DOHH2 (cell line): Measurements from ENCODE around the gene GJC2.
"Not testable (repeated sequence)": the region's sequence is repeated elsewhere in the genome, so short reads cannot be mapped to it uniquely, and the experiment has no call there.

Experiments
- H3F3A ChIP-seq: fragments of 200-600 bp; sonication (generic), shearing (Covaris generic); 2 replicates; pipeline ENCODE4 v1.6.0; 2016; ENCODE audit warnings: antibody characterized with exemption, mild to moderate bottlenecking; ENCODE audit not compliant: control insufficient read depth, insufficient read depth
- H3K27ac ChIP-seq: fragments of 200-600 bp; sonication (generic); 2 replicates; pipeline ENCODE4 v1.5.1; 2014; ENCODE audit warnings: low read depth, mild to moderate bottlenecking, low read length, moderate library complexity
- H3K27me3 ChIP-seq: fragments of 200-600 bp; sonication (generic); 2 replicates; pipeline ENCODE4 v1.6.1; 2014; ENCODE audit warnings: mild to moderate bottlenecking, low read length, mixed read lengths; ENCODE audit not compliant: control insufficient read depth
- H3K36me3 ChIP-seq: fragments of 200-600 bp; sonication (generic); 2 replicates; pipeline ENCODE4 v1.6.1; 2014; ENCODE audit warnings: mild to moderate bottlenecking, low read length, moderate library complexity, mixed read lengths; ENCODE audit not compliant: control insufficient read depth
- H3K4me1 ChIP-seq: fragments of 200-600 bp; sonication (generic); 2 replicates; pipeline ENCODE4 v1.6.1; 2014; ENCODE audit warnings: mild to moderate bottlenecking, low read length, mixed read lengths; ENCODE audit not compliant: control insufficient read depth
- H3K4me2 ChIP-seq: fragments of 200-600 bp; sonication (generic); 2 replicates; pipeline ENCODE4 v1.6.0; 2014; ENCODE audit warnings: mild to moderate bottlenecking, low read length, moderate library complexity
- H3K4me3 ChIP-seq: fragments of 200-600 bp; sonication (generic); 2 replicates; pipeline ENCODE4 v1.5.1; 2014; ENCODE audit warnings: mild to moderate bottlenecking, low read length, mixed read lengths
- H3K79me2 ChIP-seq: fragments of 200-600 bp; sonication (generic); 2 replicates; pipeline ENCODE4 v1.6.1; 2014; ENCODE audit warnings: mild to moderate bottlenecking, low read length, mixed read lengths; ENCODE audit not compliant: control insufficient read depth
- H3K9me2 ChIP-seq: fragments of 200-600 bp; sonication (generic); replicated peaks from 2 replicates; pipeline ENCODE4 v1.6.1; 2014; ENCODE audit warnings: mild to moderate bottlenecking, low read length, mixed read lengths; ENCODE audit not compliant: control insufficient read depth
- H3K9me3 ChIP-seq: fragments of 200-600 bp; sonication (generic); 2 replicates; pipeline ENCODE4 v1.6.1; 2014; ENCODE audit warnings: antibody characterized with exemption, low read length, mixed read lengths; ENCODE audit not compliant: control insufficient read depth, insufficient read depth
- H4K20me1 ChIP-seq: fragments of 200-600 bp; sonication (generic); 2 replicates; pipeline ENCODE4 v1.6.0; 2014; ENCODE audit warnings: low read depth, mild to moderate bottlenecking, antibody characterized with exemption, low read length, moderate library complexity; ENCODE audit not compliant: control insufficient read depth, insufficient read depth
- CTCF ChIP-seq: fragments of 200-600 bp; sonication (generic); IDR thresholded peaks from one replicate; pipeline ENCODE4 v1.5.1; 2014; ENCODE audit warnings: antibody characterized with exemption, mild to moderate bottlenecking, low read depth, low read length; ENCODE audit not compliant: poor library complexity, severe bottlenecking
- EZH2phosphoT487 ChIP-seq: fragments of 200-600 bp; sonication (generic); IDR thresholded peaks from 2 replicates; pipeline ENCODE4 v1.6.1; 2017; ENCODE audit warnings: borderline replicate concordance, mild to moderate bottlenecking, antibody characterized with exemption, low read length, moderate library complexity, mixed read lengths

The GJC2 gene

GRCh38 chr1:228171221-228171891, 21.6 kb downstream of the GJC2 start:
- H3K4me1 ChIP-seq = peaks cover 9% of the 10 kb centered on the region

GRCh38 chr1:228172591-228173527, 23.1 kb downstream of the GJC2 start:
- Histone ChIP-seq H3K27ac (no peak overlapping the region), H3K4me2 (no peak overlapping the region), H3K9me2 (no peaks in the 10 kb centered on the region), H3K4me1 (peaks cover 3% of the 10 kb centered on the region; the same call in 1 of the 2 replicates), H3K4me3 (no peak overlapping the region), H3K79me2 (peaks cover 35% of the 10 kb centered on the region), H3K27me3 (no peaks in the 10 kb centered on the region), H3K36me3 (peaks cover 9% of the 10 kb centered on the region; the same call in 1 of the 2 replicates), H4K20me1 (no peaks in the 10 kb centered on the region; the same call in 1 of the 2 replicates), H3F3A (no peaks in the 10 kb centered on the region), H3K9me3 (peaks cover 5% of the 10 kb centered on the region; the same call in 1 of the 2 replicates)
- TF ChIP-seq CTCF = no peak
- TF ChIP-seq EZH2phosphoT487 = no peak

More at GRCh38 chr1:228171221-228171891, 21.6 kb downstream of the GJC2 start:
- H3K27me3 ChIP-seq = no peaks in the 10 kb centered on the region
- H4K20me1 ChIP-seq = peaks cover 5% of the 10 kb centered on the region; the same call in 1 of the 2 replicates
- no peak overlapping the region for H3K27ac ChIP-seq
- H3K79me2 ChIP-seq = peaks cover 47% of the 10 kb centered on the region
- no peak overlapping the region for H3K4me2 ChIP-seq
- peaks cover 9% of the 10 kb centered on the region; the same call in 1 of the 2 replicates for H3K36me3 ChIP-seq
- H3F3A ChIP-seq = no peaks in the 10 kb centered on the region
- H3K9me3 ChIP-seq = peaks cover 5% of the 10 kb centered on the region; the same call in 1 of the 2 replicates
- no peak overlapping the region for H3K4me3 ChIP-seq
- TF ChIP-seq EZH2phosphoT487 = no peak
- no peak for TF ChIP-seq CTCF
- H3K9me2 ChIP-seq = no peaks in the 10 kb centered on the region

- H3K27me3 ChIP-seq, H3K9me2 ChIP-seq, H3K36me3 ChIP-seq, H4K20me1 ChIP-seq, H3K27ac ChIP-seq, H3K9me3 ChIP-seq, H3K4me1 ChIP-seq, H3K4me2 ChIP-seq, H3F3A ChIP-seq, H3K4me3 ChIP-seq: not testable (repeated sequence)
- peaks cover 28% of the 10 kb centered on the region for H3K79me2 ChIP-seq
Measured at GRCh38 chr1:228173528-228174481, 24.1 kb downstream of the GJC2 start.
